Hematopoietic multipotent progenitor cell treated with erythropoietin and hydrocortisone succinate and interleukin-3 and kit ligand, for 4 days (in vitro differentiated cells): Measurements from ENCODE around the gene SEMA4F.
"Not testable (repeated sequence)": the region's sequence is repeated elsewhere in the genome, so short reads cannot be mapped to it uniquely, and the experiment has no call there.

ENCODE experiments used
- DNase-seq: peaks from one replicate; pipeline ENCODE4 v3.0.0-alpha.2; 2015

SEMA4F gene

GRCh38 chr2:74653985-74654882 is at the start of gene SEMA4F:
TSS of gene SEMA4F (plus strand) at chr2:74654247. CDS start at chr2:74654377, 130 bp downstream.
- peak; percentile 98 for DNase-seq

- no peak for DNase-seq
Observed at GRCh38 chr2:74606927-74607326, 47.1 kb upstream of the SEMA4F start.

- no peak for DNase-seq
Observed at GRCh38 chr2:74617122-74617521, 36.9 kb upstream of the SEMA4F start.

GRCh38 chr2:74618410-74619083 is 35.5 kb upstream of the SEMA4F start:
- DNase-seq: no peak

- no peak for DNase-seq
Observed at GRCh38 chr2:74619651-74620297, 34.3 kb upstream of the SEMA4F start.

DNA sequence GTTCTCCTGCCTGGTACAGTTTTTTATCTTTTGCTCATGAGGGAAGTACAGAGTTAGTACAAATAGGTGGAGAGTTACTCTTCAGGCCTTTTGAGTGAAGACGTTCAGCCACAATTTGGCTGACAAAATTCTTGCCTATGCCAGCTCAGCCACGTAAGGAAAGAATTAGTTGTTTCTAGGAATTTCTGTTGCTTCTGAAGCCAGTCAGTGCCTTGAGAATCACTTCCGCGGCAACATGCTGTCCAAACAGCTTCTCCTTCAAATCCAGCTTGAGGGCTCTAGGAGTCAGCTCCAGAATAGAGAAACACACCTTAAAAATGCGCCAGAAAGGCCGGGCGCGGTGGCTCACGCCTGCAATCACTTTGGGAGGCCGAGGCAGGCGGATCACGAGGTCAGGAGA is 33.4 kb upstream of the SEMA4F start:
- DNase-seq: no peak

- DNase-seq: peak; percentile 38
Observed at GRCh38 chr2:74625658-74626425, 28.2 kb upstream of the SEMA4F start.

DNA sequence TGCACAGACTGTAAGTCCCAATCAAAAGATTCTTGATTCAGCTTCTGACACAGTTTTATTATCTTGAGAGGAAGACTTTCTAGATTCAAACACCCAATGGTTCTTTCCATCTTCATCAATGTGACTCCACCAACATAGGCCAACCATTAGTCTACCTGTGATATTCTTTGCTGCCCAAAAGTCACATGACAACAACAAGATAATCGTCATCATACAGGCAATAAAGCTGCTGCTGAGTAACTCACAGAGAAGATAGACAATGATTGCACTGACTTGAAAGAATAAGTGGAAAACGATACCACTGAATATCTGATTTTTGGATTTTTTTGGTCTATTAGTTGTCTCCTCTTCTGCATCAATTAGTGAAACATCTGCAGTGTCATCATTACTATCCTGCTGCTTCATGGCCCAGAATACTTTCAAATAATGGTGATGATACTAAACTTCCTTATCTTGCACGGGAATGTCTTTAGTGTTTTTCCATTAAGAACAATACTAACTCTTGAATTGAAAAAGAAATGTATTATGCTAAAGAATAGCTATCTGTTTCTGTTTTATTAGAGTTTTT is 25.4 kb upstream of the SEMA4F start:
- no peak for DNase-seq

- DNase-seq: not testable (repeated sequence)
Observed at GRCh38 chr2:74630454-74630853, 23.6 kb upstream of the SEMA4F start.

DNA sequence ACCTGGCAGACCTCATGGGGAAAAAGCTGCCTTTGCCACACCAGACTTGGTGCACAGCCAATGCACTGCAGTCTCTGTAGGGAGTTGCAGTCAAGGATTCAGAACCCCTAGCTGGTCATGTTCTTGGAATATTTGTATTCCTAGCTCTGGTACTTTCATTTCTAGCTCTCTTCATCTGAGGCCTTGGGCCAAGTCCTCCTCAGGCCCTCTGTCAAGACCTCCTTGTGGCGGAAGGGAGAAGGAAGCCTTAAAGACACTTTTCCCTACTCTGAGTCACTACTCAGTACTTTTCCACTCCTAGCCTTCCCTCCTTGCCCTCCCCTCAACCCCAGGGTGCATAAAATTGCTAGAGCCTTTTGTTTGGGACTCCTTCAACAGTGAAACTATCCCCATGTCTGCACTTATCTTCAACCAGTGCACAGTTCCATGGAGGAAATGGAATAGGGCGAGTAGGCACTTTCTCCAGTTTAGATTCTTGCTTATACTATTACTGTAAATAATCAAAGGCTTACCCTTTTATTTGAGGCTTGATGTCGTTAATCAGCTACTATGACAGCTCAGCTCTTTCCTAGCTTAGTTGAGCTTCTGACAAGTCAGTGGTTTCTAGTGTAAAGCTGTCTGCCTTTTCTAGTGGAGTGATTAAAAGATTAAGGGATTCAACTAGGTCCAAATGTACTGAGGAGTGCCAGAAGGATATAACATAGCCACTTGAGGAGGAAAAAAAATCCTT is 21.7 kb upstream of the SEMA4F start:
- DNase-seq: no peak

DNA sequence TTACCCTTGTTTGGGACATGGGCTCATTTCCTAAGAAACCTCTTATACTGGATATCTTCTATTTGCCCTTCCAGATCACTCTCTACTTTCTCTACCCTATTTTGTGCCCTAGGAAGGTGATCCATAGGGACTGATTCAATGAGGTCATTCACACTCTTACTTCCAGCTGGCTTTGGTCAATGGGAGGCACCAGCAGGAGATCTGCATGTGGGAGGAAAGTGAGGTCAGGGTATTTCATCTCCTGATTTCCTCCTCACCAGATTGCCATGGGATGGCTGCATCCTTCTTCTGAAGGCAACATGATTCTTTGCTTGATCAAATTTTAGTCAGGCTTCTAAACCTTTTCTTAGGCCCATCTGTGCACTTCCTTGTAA is 21.1 kb upstream of the SEMA4F start:
- no peak for DNase-seq

DNA sequence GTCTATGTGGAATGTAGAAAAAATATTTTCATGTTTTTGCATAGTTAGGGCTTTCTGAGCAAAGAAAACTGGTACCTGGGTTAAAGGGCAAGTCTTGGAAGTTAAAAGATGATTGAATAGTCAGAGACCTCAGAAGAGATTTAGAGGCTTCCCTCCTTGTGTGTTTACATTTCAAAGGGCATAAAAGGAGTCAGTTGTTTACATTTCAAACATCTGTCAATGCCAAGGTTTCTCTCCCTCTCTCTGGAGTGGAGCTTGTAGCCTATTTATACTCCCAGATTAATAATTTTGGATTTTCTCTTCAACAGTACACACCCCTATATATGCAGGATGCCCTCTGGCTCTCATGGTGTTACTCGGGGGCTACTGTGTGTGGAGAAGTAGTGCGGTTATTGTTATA is 14.5 kb upstream of the SEMA4F start:
- no peak for DNase-seq

DNA sequence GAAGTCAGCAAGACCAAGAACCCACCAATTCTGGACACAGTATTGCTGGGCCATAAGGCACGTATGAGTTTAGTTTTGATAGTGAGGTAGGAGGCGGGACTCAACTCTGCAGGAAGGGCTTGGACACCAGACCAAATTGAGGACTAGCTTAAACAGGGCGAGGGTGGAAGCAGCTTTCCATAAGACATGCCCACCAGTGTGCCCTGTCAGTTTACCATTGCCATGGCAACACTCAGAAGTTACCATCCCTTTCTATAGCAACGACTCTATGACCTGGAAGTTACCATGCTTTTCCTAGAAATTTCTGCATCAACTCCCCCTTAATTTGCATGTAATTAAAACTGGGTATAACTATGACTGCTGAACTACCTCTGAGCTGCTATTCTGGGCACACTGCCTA is 8.7 kb upstream of the SEMA4F start:
- no peak for DNase-seq

DNA sequence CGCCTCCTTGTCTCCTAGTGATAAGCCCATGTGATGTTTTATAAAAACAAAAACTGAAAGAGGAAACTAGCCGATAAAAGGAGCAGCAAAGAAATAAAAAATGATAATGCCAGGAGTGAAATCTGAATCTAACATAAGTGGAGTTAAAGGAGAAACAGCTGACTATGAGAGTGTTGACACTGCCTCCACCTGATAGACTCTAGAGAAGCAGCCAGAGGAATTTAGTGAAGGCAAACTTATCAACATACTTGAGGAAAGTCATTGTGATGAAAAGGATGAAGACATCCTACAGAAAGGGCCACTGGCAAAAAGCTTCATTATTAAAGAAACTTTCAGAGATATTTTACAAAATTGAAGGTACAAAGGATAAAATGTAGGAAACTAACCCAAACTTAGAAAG is 7.8 kb upstream of the SEMA4F start:
- peak; percentile 36 for DNase-seq

DNA sequence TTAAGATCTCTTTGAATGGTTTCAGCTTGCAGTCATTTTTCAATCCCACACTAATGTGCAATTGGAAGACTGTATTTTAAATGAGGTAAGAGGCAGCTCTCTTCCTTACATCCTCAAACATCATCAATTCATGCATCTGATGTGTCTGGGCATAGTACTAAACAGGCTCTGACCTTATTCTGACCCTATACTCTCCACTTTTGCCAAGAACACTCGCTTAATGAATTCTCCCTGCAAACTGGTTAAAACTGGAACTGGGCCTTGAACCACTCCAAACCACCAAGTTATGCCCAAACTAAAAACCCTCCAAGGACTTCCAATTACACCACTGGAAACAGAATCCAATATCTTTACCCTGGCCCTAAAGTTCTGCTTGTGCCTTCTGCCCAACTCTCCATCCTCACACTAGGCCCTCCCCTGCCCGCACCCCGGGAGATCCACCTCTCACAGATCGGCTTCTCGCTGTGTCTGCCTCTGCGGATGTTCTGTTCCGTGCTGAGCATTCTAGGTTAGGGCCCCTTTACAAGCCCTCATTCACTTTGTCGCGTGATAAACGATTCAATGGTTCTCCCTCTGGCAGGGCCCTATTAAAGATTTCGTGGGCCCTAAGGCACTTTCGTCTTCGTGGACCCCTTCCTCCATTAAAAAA is 7.1 kb upstream of the SEMA4F start:
- DNase-seq: no peak

GRCh38 chr2:74648009-74648443 is 6.0 kb upstream of the SEMA4F start, which contains the start of gene M1AP:
TSS of gene M1AP (minus strand) at chr2:74648330. CDS start at chr2:74640275, 8,055 bp downstream.
- DNase-seq: peak; percentile 31

DNA sequence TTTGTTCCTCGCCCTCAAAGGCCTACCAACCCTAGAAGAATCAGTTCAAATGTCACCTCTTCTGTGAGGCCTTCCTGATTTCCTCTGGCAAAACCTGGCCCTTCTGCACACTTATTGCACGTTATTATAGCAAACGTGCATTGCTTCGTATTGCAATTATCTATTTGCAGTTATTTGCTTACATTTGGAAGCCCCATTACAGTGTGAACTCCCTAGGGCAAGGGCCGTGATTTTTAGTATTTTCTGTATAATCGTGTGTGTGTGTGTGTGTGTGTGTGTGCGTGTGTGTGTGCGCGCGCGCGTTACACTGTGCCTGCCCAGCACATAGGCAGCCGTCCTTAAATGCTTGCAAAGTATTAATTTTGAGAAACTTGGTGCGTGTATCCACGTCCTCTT is 460 bp upstream of the SEMA4F start:
- no peak for DNase-seq

GRCh38 chr2:74655579-74655978 is 1.5 kb downstream of the SEMA4F start:
- DNase-seq: no peak

DNA sequence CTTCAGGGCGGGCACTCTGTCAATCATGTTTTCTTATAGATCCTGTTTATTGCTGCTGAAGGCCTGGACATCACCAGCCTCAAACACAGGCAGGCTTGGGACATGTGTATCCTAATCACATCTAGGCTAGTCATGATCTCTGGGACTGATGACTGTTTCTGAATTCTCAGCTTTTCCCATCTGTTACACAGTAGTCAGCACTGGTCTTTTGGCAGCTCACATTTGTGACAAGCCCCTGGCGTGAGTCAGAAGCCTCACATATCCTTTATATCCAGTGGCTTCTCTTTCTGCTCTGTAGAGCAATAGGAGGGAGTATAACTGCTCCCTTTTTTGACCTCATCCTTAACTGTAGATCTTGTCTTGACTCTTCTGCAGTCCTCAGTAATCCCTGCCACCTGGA is 4.5 kb downstream of the SEMA4F start:
- no peak for DNase-seq

DNA sequence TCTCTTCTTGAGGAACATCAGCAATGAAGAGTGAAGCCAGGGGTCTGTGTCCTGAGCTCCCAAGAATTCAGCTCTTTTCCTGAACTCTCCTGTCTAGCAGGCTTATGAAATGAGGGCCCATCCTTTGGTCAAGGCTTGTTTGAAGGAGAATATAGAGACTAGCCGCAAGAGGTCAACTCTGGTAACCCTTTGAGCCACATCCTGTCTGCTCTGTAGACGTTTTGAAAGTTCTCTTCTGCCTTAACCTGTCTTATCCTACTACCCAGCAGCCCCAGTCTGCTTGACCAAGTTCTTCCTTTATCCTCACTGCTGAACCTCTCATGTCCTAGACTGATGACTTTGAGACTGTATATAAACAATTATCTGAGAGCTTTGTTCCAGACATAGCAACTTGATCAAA is 5.4 kb downstream of the SEMA4F start:
- no peak for DNase-seq

DNA sequence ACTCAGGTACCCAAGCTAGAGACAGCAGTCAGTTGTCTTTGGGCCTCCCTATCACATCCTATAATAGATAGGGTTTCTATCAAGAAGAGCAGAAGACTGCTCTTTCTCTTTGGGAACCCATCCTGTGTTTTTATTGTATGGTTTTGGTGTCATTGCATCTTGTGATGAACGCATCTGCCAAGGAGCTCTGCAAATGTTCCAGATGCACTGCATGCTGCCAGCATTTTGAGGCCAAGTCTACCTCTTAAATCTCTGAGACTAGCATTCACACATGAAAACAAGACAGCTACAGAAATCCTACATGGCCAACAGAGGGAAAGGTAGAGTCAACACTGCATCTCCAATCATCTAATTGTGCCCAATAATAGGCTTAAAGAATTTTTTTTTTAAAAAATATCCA is 14.0 kb downstream of the SEMA4F start:
- DNase-seq: no peak
